HepG2 (cell line): ENCODE data around the gene VEZF1. TPM values are rescaled to one million over a fixed set of nuclear protein-coding genes. Genes with fewer than 3 reads are reported as not detected.

Experiments
- MAZ ChIP-seq, 2 experiments: sonication (generic) in 1 of 2; formaldehyde crosslinking in 1 of 2; IDR thresholded peaks; 2 replicates each; pipeline versions ENCODE4 v1.5.0 to v1.6.1; 2012 to 2020; ENCODE audit warnings: low read depth in 2 of 2, mild to moderate bottlenecking in 2 of 2, borderline replicate concordance in 1 of 2, improper control_type of control experiment in 1 of 2, low read length in 1 of 2, missing genetic modification reagents in 1 of 2, moderate library complexity in 1 of 2
- NR0B2 ChIP-seq: sonication (generic); formaldehyde crosslinking; IDR thresholded peaks from 2 replicates; pipeline ENCODE4 v1.4.0; 2020; ENCODE audit warnings: mild to moderate bottlenecking, missing genetic modification reagents
- PREB ChIP-seq: sonication (generic); formaldehyde crosslinking; IDR thresholded peaks from 2 replicates; pipeline ENCODE4 v1.4.0; 2020; ENCODE audit warnings: missing genetic modification reagents
- SAP130 ChIP-seq: IDR thresholded peaks from 2 replicates; pipeline ENCODE4 v1.6.1; 2016; ENCODE audit warnings: low read depth
- TBL1XR1 ChIP-seq: fragments of 150-350 bp; IDR thresholded peaks from 2 replicates; pipeline ENCODE4 v1.6.1; 2014; ENCODE audit warnings: borderline replicate concordance, low read length; ENCODE audit not compliant: partially characterized antibody
- TCF12 ChIP-seq, 2 experiments: fragments of 450-650 bp in 1 of 2; sonication (generic) in 1 of 2; formaldehyde crosslinking in 1 of 2; IDR thresholded peaks; 2 replicates each; pipeline versions ENCODE4 v1.6.1 to v1.8.0; 2017 to 2022; ENCODE audit warnings: antibody characterized with exemption in 1 of 2, mild to moderate bottlenecking in 1 of 2, missing genetic modification reagents in 1 of 2, moderate library complexity in 1 of 2
- U2AF2 ChIP-seq: fragments of 200-400 bp; formaldehyde crosslinking; IDR thresholded peaks from 2 replicates; pipeline ENCODE4 v1.6.1; 2017; ENCODE audit warnings: low read depth, mild to moderate bottlenecking, low read length
- ZBTB2 ChIP-seq: sonication (generic); formaldehyde crosslinking; IDR thresholded peaks from 2 replicates; pipeline ENCODE4 v1.8.0; 2022; ENCODE audit warnings: low read depth, missing genetic modification reagents
- ZNF30 ChIP-seq: sonication (generic); formaldehyde crosslinking; IDR thresholded peaks from 2 replicates; pipeline ENCODE4 v1.5.0; 2020; ENCODE audit warnings: mild to moderate bottlenecking, missing genetic modification reagents
- ZNF337 ChIP-seq: sonication (generic); formaldehyde crosslinking; IDR thresholded peaks from 2 replicates; pipeline ENCODE4 v1.5.1; 2020; ENCODE audit warnings: missing genetic modification reagents, low read depth, mild to moderate bottlenecking, borderline replicate concordance
- ZNF441 ChIP-seq: sonication (generic); formaldehyde crosslinking; IDR thresholded peaks from 2 replicates; pipeline ENCODE4 v1.7.0; 2021; ENCODE audit warnings: missing genetic modification reagents, borderline replicate concordance
- ZNF501 ChIP-seq: sonication (generic); formaldehyde crosslinking; IDR thresholded peaks from 2 replicates; pipeline ENCODE4 v1.5.1; 2020; ENCODE audit warnings: mild to moderate bottlenecking, moderate library complexity, missing genetic modification reagents
- ZNF564 ChIP-seq: sonication (generic); formaldehyde crosslinking; IDR thresholded peaks from 2 replicates; pipeline ENCODE4 v1.8.1; 2023; ENCODE audit warnings: mild to moderate bottlenecking, missing genetic modification reagents
- ZNF740 ChIP-seq: sonication (generic); formaldehyde crosslinking; IDR thresholded peaks from 2 replicates; pipeline ENCODE4 v1.4.0; 2020; ENCODE audit warnings: missing genetic modification reagents
- ZSCAN30 ChIP-seq: sonication (generic); formaldehyde crosslinking; IDR thresholded peaks from 2 replicates; pipeline ENCODE4 v1.5.0; 2020; ENCODE audit warnings: mild to moderate bottlenecking, missing genetic modification reagents
- polyA plus RNA-seq, 8 experiments: library from polyadenylated mRNA; depleted of rRNA in 3 of 8; stranded (reverse) in 7 of 8; unstranded in 1 of 8; fragments of >200 nt; fragmentation: Illumina TruSeq in 4 of 8; extraction: Trizol in 4 of 8; gene quantifications; 2 replicates each; pipeline versions ENCODE4 v1.2.1 to v1.2.3, GENCODE V29; 2011 to 2016; ENCODE audit warnings: low read depth in 4 of 8, missing spikeins in 1 of 8, mixed read lengths in 1 of 8; ENCODE audit not compliant: insufficient read depth in 1 of 8
- total RNA-seq, 5 experiments: library from RNA; depleted of rRNA; stranded (reverse); fragments of >200 nt; fragmentation: Illumina TruSeq; extraction: Trizol; gene quantifications; 2 replicates each; pipeline ENCODE4 v1.2.3, GENCODE V29; 2016; ENCODE audit warnings: low read depth in 1 of 5
- TF ChIP-seq, protein P1 (sequence below): sonication (generic); formaldehyde crosslinking; IDR thresholded peaks from 2 replicates; pipeline ENCODE4 v1.4.0; 2020; ENCODE audit warnings: missing genetic modification reagents

Gene VEZF1
- total and polyA plus RNA-seq, 2 of the 13 experiments (the other 11 are each of a cell fraction or from before 2014, with no cell fraction given) = 45.9 to 49.7 TPM

GRCh38 chr17:58006924-58007780 is 19.1 kb upstream of the VEZF1 start, which contains the start of gene SRSF1 (continued):
- TF ChIP-seq PREB (no peak; the same call in 1 of the 2 replicates), ZNF337 (CRISPR knock-in tag) (peak; percentile 97), ZNF501 (CRISPR knock-in tag) (peak; percentile 95), NR0B2 (peak; percentile 93), ZSCAN30 (CRISPR knock-in tag) (peak; percentile 18; the same call in 1 of the 2 replicates), TBL1XR1 (no peak), SAP130 (peak; percentile 92), ZBTB2 (CRISPR knock-in tag) (peak; percentile 85), ZNF30 (peak; percentile 96), ZNF740 (CRISPR knock-in tag) (peak; percentile 99), MAZ (IDR thresholded peaks at IDR 0.05; ENCODE audit: borderline replicate concordance, low read depth, low read length) (peak; percentile 88), MAZ (CRISPR knock-in tag; IDR thresholded peaks at IDR 0.05; ENCODE audit: low read depth) (peak; percentile 86), ZNF564 (CRISPR knock-in tag) (0 out of 2 replicates have a peak, but pooled peaks have one; percentile 50), TCF12 (IDR thresholded peaks at IDR 0.05) (no peak), TCF12 (CRISPR knock-in tag; IDR thresholded peaks at IDR 0.05) (no peak; the same call in none of the 2 replicates), U2AF2 (peak; percentile 75), ZNF441 (CRISPR knock-in tag) (peak; percentile 40; the same call in 1 of the 2 replicates)
- TF ChIP-seq, protein P1, sequence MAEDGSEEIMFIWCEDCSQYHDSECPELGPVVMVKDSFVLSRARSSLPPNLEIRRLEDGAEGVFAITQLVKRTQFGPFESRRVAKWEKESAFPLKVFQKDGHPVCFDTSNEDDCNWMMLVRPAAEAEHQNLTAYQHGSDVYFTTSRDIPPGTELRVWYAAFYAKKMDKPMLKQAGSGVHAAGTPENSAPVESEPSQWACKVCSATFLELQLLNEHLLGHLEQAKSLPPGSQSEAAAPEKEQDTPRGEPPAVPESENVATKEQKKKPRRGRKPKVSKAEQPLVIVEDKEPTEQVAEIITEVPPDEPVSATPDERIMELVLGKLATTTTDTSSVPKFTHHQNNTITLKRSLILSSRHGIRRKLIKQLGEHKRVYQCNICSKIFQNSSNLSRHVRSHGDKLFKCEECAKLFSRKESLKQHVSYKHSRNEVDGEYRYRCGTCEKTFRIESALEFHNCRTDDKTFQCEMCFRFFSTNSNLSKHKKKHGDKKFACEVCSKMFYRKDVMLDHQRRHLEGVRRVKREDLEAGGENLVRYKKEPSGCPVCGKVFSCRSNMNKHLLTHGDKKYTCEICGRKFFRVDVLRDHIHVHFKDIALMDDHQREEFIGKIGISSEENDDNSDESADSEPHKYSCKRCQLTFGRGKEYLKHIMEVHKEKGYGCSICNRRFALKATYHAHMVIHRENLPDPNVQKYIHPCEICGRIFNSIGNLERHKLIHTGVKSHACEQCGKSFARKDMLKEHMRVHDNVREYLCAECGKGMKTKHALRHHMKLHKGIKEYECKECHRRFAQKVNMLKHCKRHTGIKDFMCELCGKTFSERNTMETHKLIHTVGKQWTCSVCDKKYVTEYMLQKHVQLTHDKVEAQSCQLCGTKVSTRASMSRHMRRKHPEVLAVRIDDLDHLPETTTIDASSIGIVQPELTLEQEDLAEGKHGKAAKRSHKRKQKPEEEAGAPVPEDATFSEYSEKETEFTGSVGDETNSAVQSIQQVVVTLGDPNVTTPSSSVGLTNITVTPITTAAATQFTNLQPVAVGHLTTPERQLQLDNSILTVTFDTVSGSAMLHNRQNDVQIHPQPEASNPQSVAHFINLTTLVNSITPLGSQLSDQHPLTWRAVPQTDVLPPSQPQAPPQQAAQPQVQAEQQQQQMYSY = peak; percentile 83; the same call in 1 of the 2 replicates
